H1 (cell line): ENCODE measurements around the gene ARHGEF39. TPM values are rescaled to one million over a fixed set of nuclear protein-coding genes. Genes with fewer than 3 reads are reported as not detected.

Experiments
- BRCA1 ChIP-seq: IDR thresholded peaks from 2 replicates; pipeline ENCODE4 v1.6.1; 2012; ENCODE audit warnings: low read depth, low read length, improper control_type of control experiment
- CHD2 ChIP-seq: IDR thresholded peaks from 2 replicates; pipeline ENCODE4 v1.6.1; 2012; ENCODE audit warnings: low read length, improper control_type of control experiment
- EP300 ChIP-seq, 2 experiments: IDR thresholded peaks; 1 replicate in 1 of 2; 2 replicates in 1 of 2; pipeline ENCODE4 v1.6.1; 2011 to 2012; ENCODE audit warnings: low read depth in 2 of 2, low read length in 2 of 2, mild to moderate bottlenecking in 2 of 2, borderline replicate concordance in 1 of 2, inconsistent platforms in 1 of 2, moderate library complexity in 1 of 2
- KDM1A ChIP-seq: fragments of 200-600, 300-600 bp; sonication (generic); IDR thresholded peaks from 2 replicates; pipeline ENCODE4 v1.7.1; 2016; ENCODE audit warnings: mild to moderate bottlenecking, low read length, borderline replicate concordance
- TBP ChIP-seq: IDR thresholded peaks from 2 replicates; pipeline ENCODE4 v1.6.1; 2011; ENCODE audit warnings: low read depth, low read length, improper control_type of control experiment
- polyA plus RNA-seq, 7 experiments: library from polyadenylated mRNA; depleted of rRNA in 3 of 7; stranded (reverse) in 5 of 7; unstranded in 2 of 7; fragments of >200 nt in 5 of 7; fragments of 200-250 nt in 2 of 7; gene quantifications; 1 replicate in 5 of 7; 2 replicates in 1 of 7; 4 replicates in 1 of 7; pipeline versions ENCODE4 v1.2.1 to v1.2.3, GENCODE V29; 2011 to 2013; ENCODE audit warnings: missing spikeins in 2 of 7, mixed read lengths in 2 of 7
- total RNA-seq: library from RNA; stranded (reverse); fragmentation: NEBNext Ultra II Directional; extraction: Animal tissue kit (Norgen Biotek cat#: 25700); gene quantifications from 2 replicates; pipeline ENCODE4 v1.2.1, GENCODE V29; 2021
- TF ChIP-seq, protein P1 (sequence below): fragments of 300-600 bp; sonication (generic); IDR thresholded peaks from 2 replicates; pipeline ENCODE4 v1.7.1; 2012; ENCODE audit warnings: low read length, moderate library complexity, mild to moderate bottlenecking, inconsistent platforms; ENCODE audit not compliant: insufficient replicate concordance

The ARHGEF39 gene
- total and polyA plus RNA-seq, 2 of the 8 experiments (the other 6 are each of a cell fraction or from before 2014, with no cell fraction given), result 18.6 to 18.7 TPM

DNA sequence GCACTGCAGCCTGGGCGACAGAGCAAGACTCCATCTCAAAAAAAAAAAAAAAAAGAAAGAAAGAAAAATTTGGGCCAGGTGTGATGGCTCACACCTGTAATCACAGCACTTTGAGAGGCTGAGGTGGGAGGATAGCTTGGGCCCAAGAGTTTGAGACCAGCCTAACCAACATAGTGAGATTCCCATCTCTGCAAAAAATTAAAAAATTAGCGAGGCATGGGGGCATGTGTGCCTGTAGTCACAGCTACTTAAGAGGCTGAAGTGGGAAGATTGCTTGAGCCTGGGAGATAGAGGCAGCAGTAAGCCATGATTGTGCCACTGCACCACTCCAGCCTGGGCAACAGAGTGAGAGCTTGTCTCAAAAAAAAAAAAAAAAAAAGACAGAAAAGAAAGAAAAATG is 11.4 kb downstream of the ARHGEF39 start (continued):
- TF ChIP-seq, protein P1, sequence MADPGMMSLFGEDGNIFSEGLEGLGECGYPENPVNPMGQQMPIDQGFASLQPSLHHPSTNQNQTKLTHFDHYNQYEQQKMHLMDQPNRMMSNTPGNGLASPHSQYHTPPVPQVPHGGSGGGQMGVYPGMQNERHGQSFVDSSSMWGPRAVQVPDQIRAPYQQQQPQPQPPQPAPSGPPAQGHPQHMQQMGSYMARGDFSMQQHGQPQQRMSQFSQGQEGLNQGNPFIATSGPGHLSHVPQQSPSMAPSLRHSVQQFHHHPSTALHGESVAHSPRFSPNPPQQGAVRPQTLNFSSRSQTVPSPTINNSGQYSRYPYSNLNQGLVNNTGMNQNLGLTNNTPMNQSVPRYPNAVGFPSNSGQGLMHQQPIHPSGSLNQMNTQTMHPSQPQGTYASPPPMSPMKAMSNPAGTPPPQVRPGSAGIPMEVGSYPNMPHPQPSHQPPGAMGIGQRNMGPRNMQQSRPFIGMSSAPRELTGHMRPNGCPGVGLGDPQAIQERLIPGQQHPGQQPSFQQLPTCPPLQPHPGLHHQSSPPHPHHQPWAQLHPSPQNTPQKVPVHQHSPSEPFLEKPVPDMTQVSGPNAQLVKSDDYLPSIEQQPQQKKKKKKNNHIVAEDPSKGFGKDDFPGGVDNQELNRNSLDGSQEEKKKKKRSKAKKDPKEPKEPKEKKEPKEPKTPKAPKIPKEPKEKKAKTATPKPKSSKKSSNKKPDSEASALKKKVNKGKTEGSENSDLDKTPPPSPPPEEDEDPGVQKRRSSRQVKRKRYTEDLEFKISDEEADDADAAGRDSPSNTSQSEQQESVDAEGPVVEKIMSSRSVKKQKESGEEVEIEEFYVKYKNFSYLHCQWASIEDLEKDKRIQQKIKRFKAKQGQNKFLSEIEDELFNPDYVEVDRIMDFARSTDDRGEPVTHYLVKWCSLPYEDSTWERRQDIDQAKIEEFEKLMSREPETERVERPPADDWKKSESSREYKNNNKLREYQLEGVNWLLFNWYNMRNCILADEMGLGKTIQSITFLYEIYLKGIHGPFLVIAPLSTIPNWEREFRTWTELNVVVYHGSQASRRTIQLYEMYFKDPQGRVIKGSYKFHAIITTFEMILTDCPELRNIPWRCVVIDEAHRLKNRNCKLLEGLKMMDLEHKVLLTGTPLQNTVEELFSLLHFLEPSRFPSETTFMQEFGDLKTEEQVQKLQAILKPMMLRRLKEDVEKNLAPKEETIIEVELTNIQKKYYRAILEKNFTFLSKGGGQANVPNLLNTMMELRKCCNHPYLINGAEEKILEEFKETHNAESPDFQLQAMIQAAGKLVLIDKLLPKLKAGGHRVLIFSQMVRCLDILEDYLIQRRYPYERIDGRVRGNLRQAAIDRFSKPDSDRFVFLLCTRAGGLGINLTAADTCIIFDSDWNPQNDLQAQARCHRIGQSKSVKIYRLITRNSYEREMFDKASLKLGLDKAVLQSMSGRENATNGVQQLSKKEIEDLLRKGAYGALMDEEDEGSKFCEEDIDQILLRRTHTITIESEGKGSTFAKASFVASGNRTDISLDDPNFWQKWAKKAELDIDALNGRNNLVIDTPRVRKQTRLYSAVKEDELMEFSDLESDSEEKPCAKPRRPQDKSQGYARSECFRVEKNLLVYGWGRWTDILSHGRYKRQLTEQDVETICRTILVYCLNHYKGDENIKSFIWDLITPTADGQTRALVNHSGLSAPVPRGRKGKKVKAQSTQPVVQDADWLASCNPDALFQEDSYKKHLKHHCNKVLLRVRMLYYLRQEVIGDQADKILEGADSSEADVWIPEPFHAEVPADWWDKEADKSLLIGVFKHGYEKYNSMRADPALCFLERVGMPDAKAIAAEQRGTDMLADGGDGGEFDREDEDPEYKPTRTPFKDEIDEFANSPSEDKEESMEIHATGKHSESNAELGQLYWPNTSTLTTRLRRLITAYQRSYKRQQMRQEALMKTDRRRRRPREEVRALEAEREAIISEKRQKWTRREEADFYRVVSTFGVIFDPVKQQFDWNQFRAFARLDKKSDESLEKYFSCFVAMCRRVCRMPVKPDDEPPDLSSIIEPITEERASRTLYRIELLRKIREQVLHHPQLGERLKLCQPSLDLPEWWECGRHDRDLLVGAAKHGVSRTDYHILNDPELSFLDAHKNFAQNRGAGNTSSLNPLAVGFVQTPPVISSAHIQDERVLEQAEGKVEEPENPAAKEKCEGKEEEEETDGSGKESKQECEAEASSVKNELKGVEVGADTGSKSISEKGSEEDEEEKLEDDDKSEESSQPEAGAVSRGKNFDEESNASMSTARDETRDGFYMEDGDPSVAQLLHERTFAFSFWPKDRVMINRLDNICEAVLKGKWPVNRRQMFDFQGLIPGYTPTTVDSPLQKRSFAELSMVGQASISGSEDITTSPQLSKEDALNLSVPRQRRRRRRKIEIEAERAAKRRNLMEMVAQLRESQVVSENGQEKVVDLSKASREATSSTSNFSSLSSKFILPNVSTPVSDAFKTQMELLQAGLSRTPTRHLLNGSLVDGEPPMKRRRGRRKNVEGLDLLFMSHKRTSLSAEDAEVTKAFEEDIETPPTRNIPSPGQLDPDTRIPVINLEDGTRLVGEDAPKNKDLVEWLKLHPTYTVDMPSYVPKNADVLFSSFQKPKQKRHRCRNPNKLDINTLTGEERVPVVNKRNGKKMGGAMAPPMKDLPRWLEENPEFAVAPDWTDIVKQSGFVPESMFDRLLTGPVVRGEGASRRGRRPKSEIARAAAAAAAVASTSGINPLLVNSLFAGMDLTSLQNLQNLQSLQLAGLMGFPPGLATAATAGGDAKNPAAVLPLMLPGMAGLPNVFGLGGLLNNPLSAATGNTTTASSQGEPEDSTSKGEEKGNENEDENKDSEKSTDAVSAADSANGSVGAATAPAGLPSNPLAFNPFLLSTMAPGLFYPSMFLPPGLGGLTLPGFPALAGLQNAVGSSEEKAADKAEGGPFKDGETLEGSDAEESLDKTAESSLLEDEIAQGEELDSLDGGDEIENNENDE, result no peak
- no peak for TF ChIP-seq KDM1A
- no peak for TF ChIP-seq EP300 (IDR thresholded peaks at IDR 0.05; ENCODE audit: borderline replicate concordance in 1 of 2, low read depth in 2 of 2, low read length in 2 of 2)
- no peak for TF ChIP-seq TBP
- no peak for TF ChIP-seq CHD2
- TF ChIP-seq BRCA1, result no peak
